OCI-LY1 (cell line): ENCODE results near the gene PIGU.

Experiments
- H2AFZ ChIP-seq: fragments of 200-600 bp; sonication (generic), shearing (Covaris generic); 2 replicates; pipeline ENCODE4 v1.6.0; 2014; ENCODE audit warnings: antibody characterized with exemption, mild to moderate bottlenecking, low read length
- H3F3A ChIP-seq: fragments of 200-600 bp; sonication (generic), shearing (Covaris generic); 2 replicates; pipeline ENCODE4 v1.6.0; 2014; ENCODE audit warnings: mild to moderate bottlenecking, antibody characterized with exemption, low read length, moderate library complexity; ENCODE audit not compliant: insufficient read depth
- H3K27ac ChIP-seq: fragments of 200-600 bp; sonication (generic); 2 replicates; pipeline ENCODE4 v1.5.1; 2014; ENCODE audit warnings: low read length, mixed run types, mild to moderate bottlenecking, low read depth; ENCODE audit not compliant: poor library complexity, severe bottlenecking
- H3K27me3 ChIP-seq: fragments of 200-600 bp; sonication (generic); 2 replicates; pipeline ENCODE4 v1.6.0; 2014; ENCODE audit warnings: antibody characterized with exemption, mild to moderate bottlenecking, low read length, moderate library complexity; ENCODE audit not compliant: insufficient read depth
- H3K36me3 ChIP-seq: fragments of 200-600 bp; sonication (generic); 2 replicates; pipeline ENCODE4 v1.6.1; 2014; ENCODE audit warnings: mild to moderate bottlenecking, antibody characterized with exemption, low read length, moderate library complexity, mixed read lengths; ENCODE audit not compliant: insufficient read depth
- H3K4me1 ChIP-seq: fragments of 200-600 bp; sonication (generic); 2 replicates; pipeline ENCODE4 v1.5.1; 2014; ENCODE audit warnings: mild to moderate bottlenecking, low read length, moderate library complexity; ENCODE audit not compliant: insufficient read depth, severe bottlenecking
- H3K4me2 ChIP-seq: fragments of 200-600 bp; sonication (generic), shearing (Covaris generic); 2 replicates; pipeline ENCODE4 v1.6.1; 2014; ENCODE audit warnings: low read length
- H3K4me3 ChIP-seq: fragments of 200-600 bp; sonication (generic); 2 replicates; pipeline ENCODE4 v1.5.1; 2014; ENCODE audit warnings: low read length, low read depth, mild to moderate bottlenecking, mixed read lengths; ENCODE audit not compliant: poor library complexity, severe bottlenecking
- H3K79me2 ChIP-seq: fragments of 200-600 bp; shearing (Covaris generic); 2 replicates; pipeline ENCODE4 v1.6.1; 2016; ENCODE audit warnings: mixed run types, low read length, mixed read lengths; ENCODE audit not compliant: insufficient read depth
- H3K9ac ChIP-seq: fragments of 200-600 bp; sonication (generic), shearing (Covaris generic); 2 replicates; pipeline ENCODE4 v1.6.1; 2014; ENCODE audit warnings: mild to moderate bottlenecking, low read length, mixed read lengths
- H3K9me2 ChIP-seq: fragments of 200-600 bp; sonication (generic), shearing (Covaris generic); 2 replicates; pipeline ENCODE4 v1.6.1; 2014; ENCODE audit warnings: low read depth, mild to moderate bottlenecking, low read length, mixed read lengths
- H3K9me3 ChIP-seq: fragments of 200-600 bp; shearing (Covaris generic); 2 replicates; pipeline ENCODE4 v1.6.1; 2014; ENCODE audit warnings: low read length, mixed read lengths
- H4K20me1 ChIP-seq: fragments of 200-600 bp; sonication (generic), shearing (Covaris generic); 2 replicates; pipeline ENCODE4 v1.6.0; 2016; ENCODE audit warnings: mild to moderate bottlenecking, low read length; ENCODE audit not compliant: insufficient read depth
- EZH2 ChIP-seq: fragments of 200-600 bp; sonication (generic), shearing (Covaris generic); IDR thresholded peaks from 2 replicates; pipeline ENCODE4 v1.8.0; 2017; ENCODE audit warnings: borderline replicate concordance, mixed run types, mild to moderate bottlenecking, antibody characterized with exemption, low read length, moderate library complexity, mixed read lengths
- TF ChIP-seq, protein P1 (sequence below): fragments of 200-600 bp; sonication (generic), shearing (Covaris generic); IDR thresholded peaks from 2 replicates; pipeline ENCODE4 v1.5.1; 2017; ENCODE audit warnings: mild to moderate bottlenecking, antibody characterized with exemption, low read length, moderate library complexity, mixed read lengths

PIGU gene

DNA sequence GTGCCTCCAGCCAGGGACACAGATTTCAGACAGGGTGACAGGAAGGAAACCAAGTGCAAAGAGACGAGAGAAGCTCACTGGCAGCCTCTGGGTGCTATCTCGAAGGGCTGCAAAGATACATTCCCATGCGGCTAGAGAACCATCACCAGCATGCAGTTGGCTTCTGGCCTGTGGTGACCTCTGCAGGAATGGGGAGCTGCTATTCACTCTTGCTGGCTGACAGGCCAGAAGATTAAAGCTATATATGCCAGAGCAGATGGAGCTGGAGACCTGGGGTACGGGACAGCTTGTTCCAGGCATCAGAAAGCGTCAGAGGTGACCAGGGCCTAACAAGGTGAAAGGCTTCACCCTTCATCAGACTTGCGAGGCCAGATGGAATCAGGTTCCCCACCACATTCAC lies 98.4 kb downstream of the PIGU start:
- Histone ChIP-seq H3F3A (no peaks in the 10 kb centered on the region), H3K4me3 (no peak overlapping the region), H3K4me1 (peaks cover 9% of the 10 kb centered on the region), H3K79me2 (no peaks in the 10 kb centered on the region), H3K9ac (no peak overlapping the region), H4K20me1 (no peaks in the 10 kb centered on the region), H3K9me3 (no peaks in the 10 kb centered on the region), H3K4me2 (no peak overlapping the region), H3K36me3 (peaks cover 11% of the 10 kb centered on the region), H3K9me2 (no peaks in the 10 kb centered on the region), H2AFZ (no peak overlapping the region), H3K27ac (no peak overlapping the region), H3K27me3 (no peaks in the 10 kb centered on the region)
- no peak for TF ChIP-seq EZH2
- TF ChIP-seq, protein P1, sequence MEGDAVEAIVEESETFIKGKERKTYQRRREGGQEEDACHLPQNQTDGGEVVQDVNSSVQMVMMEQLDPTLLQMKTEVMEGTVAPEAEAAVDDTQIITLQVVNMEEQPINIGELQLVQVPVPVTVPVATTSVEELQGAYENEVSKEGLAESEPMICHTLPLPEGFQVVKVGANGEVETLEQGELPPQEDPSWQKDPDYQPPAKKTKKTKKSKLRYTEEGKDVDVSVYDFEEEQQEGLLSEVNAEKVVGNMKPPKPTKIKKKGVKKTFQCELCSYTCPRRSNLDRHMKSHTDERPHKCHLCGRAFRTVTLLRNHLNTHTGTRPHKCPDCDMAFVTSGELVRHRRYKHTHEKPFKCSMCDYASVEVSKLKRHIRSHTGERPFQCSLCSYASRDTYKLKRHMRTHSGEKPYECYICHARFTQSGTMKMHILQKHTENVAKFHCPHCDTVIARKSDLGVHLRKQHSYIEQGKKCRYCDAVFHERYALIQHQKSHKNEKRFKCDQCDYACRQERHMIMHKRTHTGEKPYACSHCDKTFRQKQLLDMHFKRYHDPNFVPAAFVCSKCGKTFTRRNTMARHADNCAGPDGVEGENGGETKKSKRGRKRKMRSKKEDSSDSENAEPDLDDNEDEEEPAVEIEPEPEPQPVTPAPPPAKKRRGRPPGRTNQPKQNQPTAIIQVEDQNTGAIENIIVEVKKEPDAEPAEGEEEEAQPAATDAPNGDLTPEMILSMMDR, result no peak

DNA sequence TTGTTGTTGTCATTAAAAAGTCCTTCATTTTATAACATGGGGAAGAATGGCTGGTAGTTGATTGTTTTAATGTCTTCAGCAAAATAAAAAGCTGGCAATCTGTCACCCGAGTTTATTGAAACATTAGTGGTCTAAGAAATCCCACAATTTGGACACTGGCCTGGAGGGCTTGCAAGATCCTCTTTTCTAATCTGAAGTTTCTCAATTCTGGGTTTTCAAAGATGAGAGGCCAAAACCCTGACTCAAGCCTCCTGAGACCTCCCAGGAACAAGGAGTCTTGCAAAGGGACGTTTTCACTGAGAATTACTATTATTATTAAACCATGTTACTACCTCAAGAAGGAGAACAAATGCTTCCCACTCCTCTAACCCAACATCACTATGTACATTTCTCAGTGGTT lies 98.9 kb downstream of the PIGU start:
- H3K9me3 ChIP-seq, result no peaks in the 10 kb centered on the region
- TF ChIP-seq EZH2, result no peak
- TF ChIP-seq, protein P1, result no peak

GRCh38 chr20:34577061-34577460 lies 99.8 kb downstream of the PIGU start:
- peaks cover 11% of the 10 kb centered on the region for H3K36me3 ChIP-seq
- no peaks in the 10 kb centered on the region for H4K20me1 ChIP-seq
- H3K27me3 ChIP-seq, result no peaks in the 10 kb centered on the region
- H2AFZ ChIP-seq, result no peak overlapping the region
- H3K9me2 ChIP-seq, result no peaks in the 10 kb centered on the region
- H3K4me2 ChIP-seq, result no peak overlapping the region
- H3F3A ChIP-seq, result no peaks in the 10 kb centered on the region
- H3K4me1 ChIP-seq, result peaks cover 9% of the 10 kb centered on the region
- H3K9me3 ChIP-seq, result no peaks in the 10 kb centered on the region
- no peak overlapping the region for H3K27ac ChIP-seq
- TF ChIP-seq, protein P1, result no peak
- no peak for TF ChIP-seq EZH2
- H3K4me3 ChIP-seq, result no peak overlapping the region
- H3K9ac ChIP-seq, result no peak overlapping the region
- no peaks in the 10 kb centered on the region for H3K79me2 ChIP-seq

More for the DNA sequence above, 98.9 kb downstream of the PIGU start:
- no peaks in the 10 kb centered on the region for H3K9me2 ChIP-seq
- H3K4me2 ChIP-seq, result no peak overlapping the region
- H3F3A ChIP-seq, result no peaks in the 10 kb centered on the region
- no peak overlapping the region for H2AFZ ChIP-seq
- H3K9ac ChIP-seq, result no peak overlapping the region
- no peaks in the 10 kb centered on the region for H3K27me3 ChIP-seq
- no peak overlapping the region for H3K27ac ChIP-seq
- no peaks in the 10 kb centered on the region for H3K79me2 ChIP-seq
- no peaks in the 10 kb centered on the region for H4K20me1 ChIP-seq
- no peak overlapping the region for H3K4me3 ChIP-seq
- H3K4me1 ChIP-seq, result peaks cover 9% of the 10 kb centered on the region
- peaks cover 11% of the 10 kb centered on the region for H3K36me3 ChIP-seq
